IPS-15b (cell line): Measurements from ENCODE around the gene SLC9A8.
A peak's percentile ranks its signal among the peaks of the same experiment; 100 is the strongest.
"Not testable (repeated sequence)": the region's sequence is repeated elsewhere in the genome, so short reads cannot be mapped to it uniquely, and the experiment has no call there.

Source experiments
- H3K27me3 ChIP-seq: one replicate; pipeline ENCODE4 v1.6.1; 2013; ENCODE audit warnings: low read length; ENCODE audit not compliant: control insufficient read depth, insufficient read depth
- H3K36me3 ChIP-seq: one replicate; pipeline ENCODE4 v1.6.1; 2013; ENCODE audit warnings: low read length; ENCODE audit not compliant: control insufficient read depth, insufficient read depth
- H3K4me1 ChIP-seq: one replicate; pipeline ENCODE4 v1.6.1; 2013; ENCODE audit warnings: mild to moderate bottlenecking, low read length; ENCODE audit not compliant: control insufficient read depth, insufficient read depth
- H3K4me3 ChIP-seq: one replicate; pipeline ENCODE4 v1.5.1; 2013; ENCODE audit warnings: low read depth, low read length
- H3K9ac ChIP-seq: one replicate; pipeline ENCODE4 v1.6.1; 2013; ENCODE audit warnings: low read depth, mild to moderate bottlenecking, low read length
- H3K9me3 ChIP-seq: one replicate; pipeline ENCODE4 v1.6.1; 2013; ENCODE audit warnings: mild to moderate bottlenecking, low read length; ENCODE audit not compliant: control insufficient read depth, insufficient read depth

SLC9A8 gene, protein sequence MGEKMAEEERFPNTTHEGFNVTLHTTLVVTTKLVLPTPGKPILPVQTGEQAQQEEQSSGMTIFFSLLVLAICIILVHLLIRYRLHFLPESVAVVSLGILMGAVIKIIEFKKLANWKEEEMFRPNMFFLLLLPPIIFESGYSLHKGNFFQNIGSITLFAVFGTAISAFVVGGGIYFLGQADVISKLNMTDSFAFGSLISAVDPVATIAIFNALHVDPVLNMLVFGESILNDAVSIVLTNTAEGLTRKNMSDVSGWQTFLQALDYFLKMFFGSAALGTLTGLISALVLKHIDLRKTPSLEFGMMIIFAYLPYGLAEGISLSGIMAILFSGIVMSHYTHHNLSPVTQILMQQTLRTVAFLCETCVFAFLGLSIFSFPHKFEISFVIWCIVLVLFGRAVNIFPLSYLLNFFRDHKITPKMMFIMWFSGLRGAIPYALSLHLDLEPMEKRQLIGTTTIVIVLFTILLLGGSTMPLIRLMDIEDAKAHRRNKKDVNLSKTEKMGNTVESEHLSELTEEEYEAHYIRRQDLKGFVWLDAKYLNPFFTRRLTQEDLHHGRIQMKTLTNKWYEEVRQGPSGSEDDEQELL

DNA sequence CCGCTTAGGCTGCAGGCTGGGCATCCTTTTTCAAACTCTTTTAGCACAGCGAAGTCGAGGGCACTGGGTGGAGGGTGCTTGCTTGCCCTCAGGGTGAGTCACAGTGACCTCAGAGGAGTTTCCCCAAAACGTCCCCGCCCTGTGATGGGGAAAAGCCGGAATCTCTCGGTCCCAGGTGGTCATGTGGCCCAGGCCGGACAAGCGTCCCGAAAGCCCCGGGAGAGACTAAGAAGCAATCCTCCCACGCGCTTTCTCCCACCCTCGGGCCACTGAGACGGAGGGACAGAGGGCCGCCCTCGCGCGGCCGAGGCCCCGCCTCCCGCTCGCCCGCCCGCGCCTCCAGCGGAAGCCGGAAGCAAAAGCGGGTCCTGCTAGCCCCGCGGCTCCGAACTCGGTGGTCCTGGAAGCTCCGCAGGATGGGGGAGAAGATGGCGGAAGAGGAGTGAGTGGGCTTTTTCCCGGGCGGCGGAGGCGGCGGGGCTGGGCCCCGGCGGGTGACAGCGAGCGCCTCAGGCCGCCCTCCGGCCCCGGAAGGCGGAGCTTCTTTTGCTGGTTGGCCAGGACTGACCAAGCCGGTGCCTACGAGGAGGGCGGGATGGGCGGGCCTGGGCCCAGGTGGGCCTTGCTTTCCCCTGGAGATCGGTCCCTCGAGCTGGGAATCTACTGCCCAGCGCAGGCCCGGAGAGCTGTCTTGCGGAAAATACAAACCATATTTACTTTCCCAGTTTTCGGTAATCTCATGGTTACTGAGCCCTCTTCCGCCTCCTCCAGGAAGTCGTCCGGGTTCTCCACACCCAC is at the start of gene SLC9A8:
Gene SLC9A8, plus strand, starts transcription at position 322 of the 798 bp plus-strand sequence. Its CDS starts 95 bp downstream, at position 417.
- peak within 1 kb of the TSS; percentile 73 for H3K4me3 ChIP-seq
- peaks cover 2% of the 10 kb centered on the region for H3K4me1 ChIP-seq
- no peaks in the 10 kb centered on the region for H3K27me3 ChIP-seq
- H3K36me3 ChIP-seq, result no peaks in the 10 kb centered on the region
- peak within 1 kb of the TSS; percentile 80 for H3K9ac ChIP-seq
- no peaks in the 10 kb centered on the region for H3K9me3 ChIP-seq

DNA sequence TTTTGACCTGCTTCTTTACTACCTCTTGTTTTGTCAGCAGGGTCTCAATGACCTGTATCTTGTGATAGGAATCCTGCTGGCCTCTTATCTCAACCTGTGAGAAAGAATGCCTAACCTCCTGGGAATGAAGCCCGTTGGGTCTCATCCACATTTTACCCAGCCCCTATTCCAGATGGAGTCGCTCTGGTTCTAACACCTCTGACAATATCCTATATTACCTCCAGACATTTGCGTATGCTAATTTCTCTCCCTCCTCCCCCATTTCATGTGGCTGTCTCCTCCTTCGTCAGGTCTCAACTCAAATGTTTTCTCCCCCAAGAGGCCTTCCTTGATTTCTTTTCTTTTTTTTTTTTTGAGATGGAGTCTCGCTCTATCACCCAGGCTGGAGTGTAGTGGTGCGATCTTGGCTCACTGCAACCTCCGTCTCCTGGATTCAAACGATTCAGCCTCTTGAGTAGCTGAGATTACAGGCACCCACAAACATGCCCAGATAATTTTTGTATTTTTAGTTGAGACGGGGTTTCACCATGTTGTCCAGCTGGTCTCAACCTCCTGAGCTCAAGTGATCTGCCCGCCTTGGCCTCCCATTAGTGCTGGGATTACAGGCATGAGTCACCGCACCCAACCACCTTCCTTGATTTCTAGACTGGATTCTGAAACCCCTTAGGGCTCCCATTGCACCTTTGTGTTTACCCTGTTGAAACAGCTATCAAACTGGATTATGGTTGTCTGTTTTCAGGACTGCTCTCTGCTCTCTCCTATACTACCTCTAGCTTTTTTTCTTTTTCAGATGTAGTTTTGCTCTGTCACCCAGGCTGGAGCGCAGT is 49.5 kb upstream of the SLC9A8 start:
- Histone ChIP-seq H3K36me3 (no peaks in the 10 kb centered on the region), H3K27me3 (no peaks in the 10 kb centered on the region), H3K4me1 (peaks cover 16% of the 10 kb centered on the region), H3K4me3 (no peak overlapping the region), H3K9me3 (no peaks in the 10 kb centered on the region), H3K9ac (no peak overlapping the region)

GRCh38 chr20:49765413-49765736 is 47.3 kb upstream of the SLC9A8 start:
- Histone ChIP-seq H3K9me3 (no peaks in the 10 kb centered on the region), H3K4me3 (no peak overlapping the region), H3K4me1 (peaks cover 20% of the 10 kb centered on the region), H3K36me3 (no peaks in the 10 kb centered on the region), H3K27me3 (no peaks in the 10 kb centered on the region), H3K9ac (no peak overlapping the region)

GRCh38 chr20:49765846-49766541 is 46.6 kb upstream of the SLC9A8 start:
- H3K4me1 ChIP-seq, result peaks cover 20% of the 10 kb centered on the region
- no peak overlapping the region for H3K4me3 ChIP-seq
- H3K27me3 ChIP-seq, result no peaks in the 10 kb centered on the region

GRCh38 chr20:49766979-49767521 is 45.6 kb upstream of the SLC9A8 start:
- no peaks in the 10 kb centered on the region for H3K36me3 ChIP-seq
- no peak overlapping the region for H3K9ac ChIP-seq
- H3K4me1 ChIP-seq, result peaks cover 20% of the 10 kb centered on the region
- H3K27me3 ChIP-seq, result no peaks in the 10 kb centered on the region
- H3K4me3 ChIP-seq, result no peak overlapping the region
- H3K9me3 ChIP-seq, result no peaks in the 10 kb centered on the region

More at GRCh38 chr20:49765846-49766541, 46.6 kb upstream of the SLC9A8 start:
- H3K9me3 ChIP-seq, result no peaks in the 10 kb centered on the region
- H3K36me3 ChIP-seq, result no peaks in the 10 kb centered on the region
- no peak overlapping the region for H3K9ac ChIP-seq

- Histone ChIP-seq H3K4me3 (no peak overlapping the region), H3K9ac (no peak overlapping the region), H3K4me1 (peaks cover 17% of the 10 kb centered on the region), H3K36me3 (no peaks in the 10 kb centered on the region), H3K9me3 (no peaks in the 10 kb centered on the region), H3K27me3 (no peaks in the 10 kb centered on the region)
Observed at GRCh38 chr20:49768204-49769047, 44.2 kb upstream of the SLC9A8 start.

- Histone ChIP-seq H3K36me3 (no peaks in the 10 kb centered on the region), H3K9me3 (no peaks in the 10 kb centered on the region), H3K27me3 (no peaks in the 10 kb centered on the region), H3K4me1 (peaks cover 17% of the 10 kb centered on the region), H3K9ac (no peak overlapping the region), H3K4me3 (no peak overlapping the region)
Observed at GRCh38 chr20:49769048-49769581, 43.5 kb upstream of the SLC9A8 start.

- Histone ChIP-seq H3K4me1 (peaks cover 22% of the 10 kb centered on the region), H3K9me3 (no peaks in the 10 kb centered on the region)
Observed at GRCh38 chr20:49770634-49771033, 42.0 kb upstream of the SLC9A8 start.

DNA sequence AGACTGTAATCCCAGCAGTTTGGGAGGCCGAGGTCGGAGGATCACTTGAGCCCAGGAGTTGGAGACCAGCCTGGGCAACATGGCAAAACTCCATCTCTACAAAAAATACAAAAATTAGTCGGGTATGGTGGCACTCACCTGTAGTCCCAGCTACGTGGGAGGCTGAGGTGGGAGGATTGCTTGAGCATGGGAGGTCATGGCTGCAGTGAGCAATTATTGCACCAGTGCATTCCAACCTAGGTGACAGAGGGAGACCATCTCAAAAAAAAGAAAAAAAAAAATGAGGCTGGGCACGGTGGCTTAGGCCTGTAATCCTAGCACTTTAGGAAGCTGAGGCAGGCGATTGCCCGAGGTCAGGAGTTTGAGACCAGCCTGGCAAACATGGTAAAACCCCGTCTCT is 38.4 kb upstream of the SLC9A8 start:
- H3K4me3 ChIP-seq, H3K9ac ChIP-seq, H3K27me3 ChIP-seq, H3K36me3 ChIP-seq, H3K9me3 ChIP-seq, H3K4me1 ChIP-seq: not testable (repeated sequence)

More at GRCh38 chr20:49770634-49771033, 42.0 kb upstream of the SLC9A8 start:
- Histone ChIP-seq H3K27me3 (no peaks in the 10 kb centered on the region), H3K36me3 (no peaks in the 10 kb centered on the region), H3K4me3 (no peak overlapping the region), H3K9ac (no peak overlapping the region)

DNA sequence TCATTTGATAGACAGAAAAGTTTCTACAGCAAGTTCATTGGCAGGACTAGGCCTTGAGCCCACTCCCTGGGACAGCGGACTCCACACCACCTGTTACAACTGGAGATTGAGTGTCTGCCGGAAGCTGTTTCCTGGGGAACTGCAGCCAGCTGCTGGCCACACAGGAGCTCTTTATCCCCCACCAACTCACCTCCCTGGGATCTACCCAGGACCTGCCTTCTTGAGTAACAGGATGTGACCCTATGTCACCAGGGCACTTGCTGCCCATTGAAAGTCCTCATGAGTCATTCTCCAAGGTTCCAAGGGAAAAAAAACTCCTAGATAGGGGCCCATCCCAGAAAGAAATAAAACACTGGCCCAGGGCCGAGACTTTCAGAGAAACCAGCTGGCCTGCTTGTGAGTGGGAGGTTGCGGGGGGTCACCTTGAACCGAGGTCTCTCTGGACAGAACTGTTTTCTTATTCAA is 37.4 kb upstream of the SLC9A8 start:
- H3K4me1 ChIP-seq, result peaks cover 9% of the 10 kb centered on the region
- H3K36me3 ChIP-seq, result no peaks in the 10 kb centered on the region
- H3K4me3 ChIP-seq, result no peak overlapping the region
- no peaks in the 10 kb centered on the region for H3K9me3 ChIP-seq
- H3K27me3 ChIP-seq, result no peaks in the 10 kb centered on the region
- no peak overlapping the region for H3K9ac ChIP-seq
